Glutamatergic neuron (in vitro differentiated cells): ENCODE results near the gene ELP4. TPM values are rescaled to one million over a fixed set of nuclear protein-coding genes. Genes with fewer than 3 reads are reported as not detected.

ENCODE experiments used
- DNase-seq: peaks from one replicate; pipeline ENCODE4 v3.0.0; 2022
- H3K27ac Mint-ChIP-seq: one replicate; pipeline ENCODE4 v1.8.0; 2020; ENCODE audit warnings: mild to moderate bottlenecking, mixed read lengths, inconsistent platforms; ENCODE audit not compliant: unreplicated experiment
- H3K27me3 Mint-ChIP-seq: one replicate; pipeline ENCODE4 v1.8.0; 2020; ENCODE audit warnings: mild to moderate bottlenecking, moderate library complexity, mixed read lengths, inconsistent platforms; ENCODE audit not compliant: unreplicated experiment
- H3K36me3 Mint-ChIP-seq: one replicate; pipeline ENCODE4 v1.8.0; 2020; ENCODE audit warnings: mild to moderate bottlenecking, mixed read lengths, inconsistent platforms; ENCODE audit not compliant: unreplicated experiment
- H3K4me1 Mint-ChIP-seq: one replicate; pipeline ENCODE4 v1.8.0; 2020; ENCODE audit warnings: mild to moderate bottlenecking, low read depth, mixed read lengths, inconsistent platforms; ENCODE audit not compliant: unreplicated experiment
- H3K4me3 Mint-ChIP-seq: one replicate; pipeline ENCODE4 v1.8.0; 2020; ENCODE audit warnings: mild to moderate bottlenecking, mixed read lengths, inconsistent platforms; ENCODE audit not compliant: unreplicated experiment
- H3K9me3 Mint-ChIP-seq: one replicate; pipeline ENCODE4 v1.8.0; 2020; ENCODE audit warnings: mild to moderate bottlenecking, moderate library complexity, mixed read lengths, inconsistent platforms; ENCODE audit not compliant: unreplicated experiment
- CTCF ChIP-seq: fragments of 200-600 bp; sonication (generic); IDR thresholded peaks from one replicate; pipeline ENCODE4 v1.5.0; 2021; ENCODE audit not compliant: partially characterized antibody, unreplicated experiment
- total RNA-seq: library from RNA; stranded (reverse); fragmentation: NEBNext Ultra II Directional; extraction: Animal tissue kit (Norgen Biotek cat#: 25700); gene quantifications from one replicate; pipeline ENCODE4 v1.2.1, GENCODE V29; 2021; ENCODE audit not compliant: unreplicated experiment

The ELP4 gene
- total RNA-seq, 1 donor from 2014 or later = 9.9 TPM

- no peak for DNase-seq
- Mint-ChIP-seq H3K27me3 (peaks cover 34% of the 10 kb centered on the region), H3K4me3 (peak overlapping the region; percentile 61), H3K4me1 (peaks cover 26% of the 10 kb centered on the region), H3K36me3 (peaks cover 9% of the 10 kb centered on the region), H3K9me3 (peaks cover 7% of the 10 kb centered on the region), H3K27ac (no peak overlapping the region)
- TF ChIP-seq CTCF = no peak
These were observed 315.6 kb downstream of the ELP4 start for GRCh38 chr11:31824879-31825837.

- H3K27ac Mint-ChIP-seq = no peak overlapping the region
- DNase-seq = no peak
- peak overlapping the region; percentile 84 for H3K4me3 Mint-ChIP-seq
- TF ChIP-seq CTCF = no peak
- peaks cover 24% of the 10 kb centered on the region for H3K4me1 Mint-ChIP-seq
- peaks cover 9% of the 10 kb centered on the region for H3K36me3 Mint-ChIP-seq
- H3K27me3 Mint-ChIP-seq = peaks cover 32% of the 10 kb centered on the region
- H3K9me3 Mint-ChIP-seq = peaks cover 7% of the 10 kb centered on the region
These were observed 316.4 kb downstream of the ELP4 start for GRCh38 chr11:31825838-31826484.

- H3K36me3 Mint-ChIP-seq = peaks cover 4% of the 10 kb centered on the region
- peaks cover 4% of the 10 kb centered on the region for H3K9me3 Mint-ChIP-seq
- TF ChIP-seq CTCF = no peak
- H3K27me3 Mint-ChIP-seq = peaks cover 27% of the 10 kb centered on the region
- H3K27ac Mint-ChIP-seq = peak overlapping the region; percentile 19
- H3K4me3 Mint-ChIP-seq = peak overlapping the region; percentile 84
- DNase-seq = no peak
- H3K4me1 Mint-ChIP-seq = peaks cover 17% of the 10 kb centered on the region
These were observed 317.2 kb downstream of the ELP4 start for GRCh38 chr11:31826536-31827438.

- peak overlapping the region; percentile 84 for H3K4me3 Mint-ChIP-seq
- H3K27ac Mint-ChIP-seq = no peak overlapping the region
- peaks cover 27% of the 10 kb centered on the region for H3K27me3 Mint-ChIP-seq
- H3K4me1 Mint-ChIP-seq = peaks cover 14% of the 10 kb centered on the region
- TF ChIP-seq CTCF = no peak
- H3K9me3 Mint-ChIP-seq = peaks cover 4% of the 10 kb centered on the region
- peaks cover 4% of the 10 kb centered on the region for H3K36me3 Mint-ChIP-seq
- DNase-seq = no peak
These were observed 318.1 kb downstream of the ELP4 start for GRCh38 chr11:31827455-31828206.
